AG04449 (cell line): ENCODE data around the gene THSD4.
"Not testable (repeated sequence)": the region's sequence is repeated elsewhere in the genome, so short reads cannot be mapped to it uniquely, and the experiment has no call there.

Experiments
- CTCF ChIA-PET: fragments of 350-600 bp; formaldehyde crosslinking; extraction: SDS; loops from one replicate; lab custom pipeline; 2021; ENCODE audit warnings: antibody characterized with exemption; lab: Yijun Ruan, JAX
- POLR2A ChIA-PET: fragments of 400-600, 350-600 bp; formaldehyde crosslinking; extraction: SDS; loops from one replicate; lab custom pipeline; 2020; ENCODE audit warnings: antibody characterized with exemption, inconsistent platforms; lab: Yijun Ruan, JAX
- DNase-seq: peaks from one replicate; pipeline ENCODE4 v3.0.0-alpha.2; 2010; ENCODE audit warnings: low read depth, low spot score
- H3K4me3 ChIP-seq: 2 replicates; pipeline ENCODE4 v1.5.1; 2011; ENCODE audit warnings: low read depth, mild to moderate bottlenecking, control low read depth, low read length
- TF ChIP-seq, protein P1 (sequence below): IDR thresholded peaks from one replicate; pipeline ENCODE4 v1.5.1; 2011; ENCODE audit warnings: mild to moderate bottlenecking, moderate library complexity, low read length, control low read depth, inconsistent platforms; ENCODE audit not compliant: insufficient read depth; ENCODE audit errors: missing control alignments

The THSD4 gene

DNA sequence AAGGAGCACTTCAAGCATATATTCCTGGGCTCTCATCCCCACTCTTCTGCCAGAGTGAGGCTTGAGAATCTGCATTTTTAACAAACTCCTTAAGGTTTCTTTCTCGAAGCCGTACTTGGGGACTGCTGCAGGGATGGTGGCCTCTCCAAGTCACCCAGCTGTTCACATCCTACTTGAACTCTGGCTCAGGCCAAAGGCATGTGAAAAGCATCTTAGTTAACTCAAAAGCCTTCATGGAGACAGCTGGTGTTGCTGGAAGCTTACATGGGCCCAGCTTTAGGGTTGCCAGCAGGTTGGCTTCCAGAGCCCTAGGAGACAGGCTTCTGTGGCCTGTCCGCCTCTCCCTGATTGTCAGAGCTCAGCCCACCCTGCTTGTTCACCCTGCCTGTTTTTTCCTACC is 139.2 kb downstream of the THSD4 start:
- H3K4me3 ChIP-seq: no peak overlapping the region
- no peak for DNase-seq
- TF ChIP-seq, protein P1, sequence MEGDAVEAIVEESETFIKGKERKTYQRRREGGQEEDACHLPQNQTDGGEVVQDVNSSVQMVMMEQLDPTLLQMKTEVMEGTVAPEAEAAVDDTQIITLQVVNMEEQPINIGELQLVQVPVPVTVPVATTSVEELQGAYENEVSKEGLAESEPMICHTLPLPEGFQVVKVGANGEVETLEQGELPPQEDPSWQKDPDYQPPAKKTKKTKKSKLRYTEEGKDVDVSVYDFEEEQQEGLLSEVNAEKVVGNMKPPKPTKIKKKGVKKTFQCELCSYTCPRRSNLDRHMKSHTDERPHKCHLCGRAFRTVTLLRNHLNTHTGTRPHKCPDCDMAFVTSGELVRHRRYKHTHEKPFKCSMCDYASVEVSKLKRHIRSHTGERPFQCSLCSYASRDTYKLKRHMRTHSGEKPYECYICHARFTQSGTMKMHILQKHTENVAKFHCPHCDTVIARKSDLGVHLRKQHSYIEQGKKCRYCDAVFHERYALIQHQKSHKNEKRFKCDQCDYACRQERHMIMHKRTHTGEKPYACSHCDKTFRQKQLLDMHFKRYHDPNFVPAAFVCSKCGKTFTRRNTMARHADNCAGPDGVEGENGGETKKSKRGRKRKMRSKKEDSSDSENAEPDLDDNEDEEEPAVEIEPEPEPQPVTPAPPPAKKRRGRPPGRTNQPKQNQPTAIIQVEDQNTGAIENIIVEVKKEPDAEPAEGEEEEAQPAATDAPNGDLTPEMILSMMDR: no peak
- ChIA-PET CTCF (no interaction called here), POLR2A (no interaction called here)

DNA sequence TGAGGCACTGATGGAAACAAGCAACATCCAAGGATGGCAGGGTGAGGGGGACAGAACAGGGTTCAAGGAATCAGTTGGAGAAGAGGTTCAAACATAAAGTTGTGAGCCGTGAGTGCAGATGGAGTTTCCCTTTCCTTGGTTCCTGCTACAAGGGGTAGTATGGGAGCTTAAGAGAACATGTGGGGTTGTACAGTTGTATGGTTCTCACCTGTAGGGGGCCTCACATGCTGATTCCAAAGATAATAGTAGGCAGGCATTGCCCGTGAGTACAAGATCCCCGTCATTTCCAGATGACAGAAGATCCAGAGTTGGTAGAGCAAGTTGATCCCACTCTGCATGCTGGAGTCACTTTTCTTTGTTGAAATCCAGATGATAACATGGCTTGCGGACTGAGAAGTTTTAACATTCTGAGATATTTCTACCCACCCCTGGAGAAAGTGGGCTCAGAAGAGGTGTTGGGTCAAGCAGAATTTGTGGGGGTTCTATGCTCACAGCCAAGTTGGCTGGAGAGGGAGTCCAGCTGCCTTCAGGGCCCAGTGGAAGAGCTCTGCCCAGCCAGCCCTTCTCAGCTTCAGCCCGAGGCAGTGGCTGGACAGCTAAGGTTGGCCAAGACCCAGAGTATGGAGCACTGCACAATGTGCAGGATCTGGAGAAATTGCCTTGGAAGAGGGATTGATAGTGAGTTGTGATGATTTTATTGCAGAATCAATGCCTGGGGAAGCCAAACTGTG is 141.8 kb downstream of the THSD4 start:
- H3K4me3 ChIP-seq: no peak overlapping the region
- ChIA-PET CTCF (interaction anchor here (0.7 to 1.0 kb wide), 2 partner anchors 16 to 142 kb away, joined by 3 read pairs; partner anchors contain the start of gene THSD4), POLR2A (no interaction called here)
- DNase-seq: no peak
- TF ChIP-seq, protein P1: no peak

DNA sequence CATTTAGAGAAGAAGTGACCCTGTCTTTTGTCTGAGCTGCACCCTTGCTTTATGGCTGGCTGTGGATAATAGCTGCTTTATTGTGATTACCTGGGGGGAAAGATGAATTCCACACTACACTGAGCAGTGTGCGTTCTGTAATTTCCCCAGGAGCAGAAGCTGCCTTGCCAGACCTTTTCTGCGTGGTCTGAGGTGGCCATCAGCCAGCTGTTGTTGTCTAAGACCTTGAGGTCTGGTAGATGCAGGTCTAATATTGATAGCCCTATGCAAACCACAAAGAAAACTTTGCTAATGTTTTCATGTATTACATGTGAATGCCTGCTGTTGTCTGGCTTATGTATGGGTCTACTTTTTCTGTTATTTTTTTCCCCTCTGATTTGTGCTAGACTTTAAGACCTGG is 144.6 kb downstream of the THSD4 start:
- DNase-seq: no peak
- no peak overlapping the region for H3K4me3 ChIP-seq
- POLR2A ChIA-PET: no interaction called here
- TF ChIP-seq, protein P1: no peak
- CTCF ChIA-PET: no interaction called here

DNA sequence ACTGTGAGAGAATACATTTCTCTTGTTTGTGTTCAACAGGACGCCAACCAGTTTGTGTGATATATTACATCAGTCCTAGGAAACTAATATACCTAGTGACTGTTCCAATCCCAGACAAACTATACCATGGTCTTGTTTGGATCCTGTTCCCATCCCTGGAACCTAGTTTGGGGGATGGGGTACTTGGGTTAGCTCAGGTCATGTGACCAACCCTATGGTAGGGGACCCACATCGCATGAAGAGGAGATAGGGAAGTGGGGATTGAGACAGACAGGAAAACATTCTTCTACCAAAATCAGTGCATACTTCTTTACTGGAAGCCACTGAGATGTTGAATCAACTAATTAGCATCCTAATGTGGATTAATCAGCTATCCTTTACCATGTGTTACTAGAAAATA is 146.1 kb downstream of the THSD4 start:
- POLR2A ChIA-PET: no interaction called here
- CTCF ChIA-PET: no interaction called here
- TF ChIP-seq, protein P1: no peak
- no peak overlapping the region for H3K4me3 ChIP-seq
- no peak for DNase-seq

DNA sequence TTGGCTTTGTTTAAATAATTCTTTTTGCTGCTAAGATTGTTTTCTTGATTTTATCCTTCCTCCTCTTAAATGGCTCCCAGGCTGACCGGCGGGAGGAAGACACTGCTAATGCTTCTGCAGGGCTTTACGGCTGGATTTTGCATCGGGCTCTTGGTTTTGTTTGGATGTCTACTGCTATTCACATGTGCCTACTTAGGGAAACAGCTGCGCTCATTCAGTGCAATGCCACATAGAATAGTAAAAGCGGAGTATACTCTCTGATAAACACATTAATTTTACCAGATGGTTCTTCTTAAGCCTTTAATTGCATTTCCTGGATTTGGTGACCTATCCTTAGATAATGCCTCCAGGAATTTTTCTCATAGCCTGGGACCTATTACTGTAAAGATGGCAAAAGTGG is 146.6 kb downstream of the THSD4 start:
- CTCF ChIA-PET: no interaction called here
- no peak for DNase-seq
- H3K4me3 ChIP-seq: no peak overlapping the region
- POLR2A ChIA-PET: no interaction called here
- TF ChIP-seq, protein P1: no peak

DNA sequence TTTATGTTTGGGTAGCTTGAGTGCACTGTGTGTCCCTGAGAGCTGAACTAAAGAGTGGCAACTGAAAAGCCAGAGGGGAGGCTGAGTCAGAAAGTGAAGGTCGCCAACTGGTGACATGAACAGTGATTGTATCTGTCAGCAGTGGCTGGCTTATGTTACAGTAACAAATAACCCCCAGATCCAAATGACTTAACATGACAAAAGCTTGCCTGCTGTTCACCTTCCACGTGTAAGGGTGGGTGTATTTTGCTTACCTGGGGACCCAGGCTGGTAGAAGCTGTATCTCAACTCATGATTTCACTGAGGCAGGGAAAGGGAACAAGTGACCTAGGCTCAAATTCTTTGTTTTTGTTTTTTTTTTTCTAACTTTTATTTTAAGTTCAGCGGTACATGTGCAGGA is 147.3 kb downstream of the THSD4 start:
- CTCF ChIA-PET: no interaction called here
- POLR2A ChIA-PET: no interaction called here
- no peak for DNase-seq
- TF ChIP-seq, protein P1: no peak
- no peak overlapping the region for H3K4me3 ChIP-seq

DNA sequence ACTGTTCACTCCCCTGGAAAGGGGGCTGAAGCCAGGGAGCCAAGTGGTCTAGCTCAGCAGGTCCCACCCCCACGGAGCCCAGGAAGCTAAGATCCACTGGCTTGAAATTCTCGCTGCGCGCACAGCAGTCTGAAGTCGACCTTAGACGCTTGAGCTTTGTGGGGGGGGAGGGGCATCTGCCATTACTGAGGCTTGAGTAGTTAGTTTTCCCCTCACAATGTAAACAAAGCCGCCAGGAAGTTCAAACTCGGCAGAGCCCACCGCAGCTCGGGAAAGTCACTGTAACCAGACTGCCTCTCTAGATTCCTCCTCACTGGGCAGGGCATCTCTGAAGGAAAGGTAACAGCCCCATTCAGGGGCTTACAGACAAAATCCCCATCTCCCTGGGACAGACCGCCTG is 150.3 kb downstream of the THSD4 start:
- CTCF ChIA-PET, H3K4me3 ChIP-seq, DNase-seq: not testable (repeated sequence)
- POLR2A ChIA-PET: interaction anchor here (1.1 kb wide), 1 partner anchor 9 kb away, joined by 3 read pairs; no protein-coding TSS in a partner anchor
